ENCODE results near the gene DYNLRB2.

DYNLRB2 gene

GRCh38 chr16:80540516-80541305 is at the start of gene DYNLRB2:
DYNLRB2 (plus strand) TSS chr16:80540993; CDS start chr16:80541077, 84 bp downstream.
- peak; percentile 73 to 84 for DNase-seq (ENCODE audit: low read depth in 1 of 2, low spot score in 1 of 2)

GRCh38 chr16:80500116-80500859 is 40.5 kb upstream of the DYNLRB2 start:
- no peak for DNase-seq (ENCODE audit: low read depth in 1 of 2, low spot score in 1 of 2)

- DNase-seq (ENCODE audit: low read depth in 1 of 2, low spot score in 1 of 2), result no peak
Observed at GRCh38 chr16:80500961-80501525, 39.8 kb upstream of the DYNLRB2 start.

- no peak for DNase-seq (ENCODE audit: low read depth in 1 of 2, low spot score in 1 of 2)
Observed at GRCh38 chr16:80503107-80503506, 37.7 kb upstream of the DYNLRB2 start.

- no peak for DNase-seq (ENCODE audit: low read depth in 1 of 2, low spot score in 1 of 2)
Observed at GRCh38 chr16:80507538-80507937, 33.3 kb upstream of the DYNLRB2 start.

GRCh38 chr16:80509872-80510271 is 30.9 kb upstream of the DYNLRB2 start:
- no peak for DNase-seq (ENCODE audit: low read depth in 1 of 2, low spot score in 1 of 2)

GRCh38 chr16:80511824-80512592 is 28.8 kb upstream of the DYNLRB2 start:
- DNase-seq (ENCODE audit: low read depth in 1 of 2, low spot score in 1 of 2), result no peak

GRCh38 chr16:80512593-80512853 is 28.3 kb upstream of the DYNLRB2 start:
- no peak for DNase-seq (ENCODE audit: low read depth in 1 of 2, low spot score in 1 of 2)

- DNase-seq (ENCODE audit: low read depth in 1 of 2, low spot score in 1 of 2), result no peak
Observed at GRCh38 chr16:80515374-80515773, 25.4 kb upstream of the DYNLRB2 start.

GRCh38 chr16:80517846-80518245 is 22.9 kb upstream of the DYNLRB2 start:
- DNase-seq (ENCODE audit: low read depth in 1 of 2, low spot score in 1 of 2), result no peak

GRCh38 chr16:80518436-80518835 is 22.4 kb upstream of the DYNLRB2 start:
- DNase-seq (ENCODE audit: low read depth in 1 of 2, low spot score in 1 of 2), result peak in 1 of 2 donors; percentile 17

GRCh38 chr16:80519189-80519588 is 21.6 kb upstream of the DYNLRB2 start:
- DNase-seq (ENCODE audit: low read depth in 1 of 2, low spot score in 1 of 2), result no peak

- DNase-seq (ENCODE audit: low read depth in 1 of 2, low spot score in 1 of 2), result no peak
Observed at GRCh38 chr16:80525420-80525819, 15.4 kb upstream of the DYNLRB2 start.

GRCh38 chr16:80526418-80527061 is 14.3 kb upstream of the DYNLRB2 start:
- peak; percentile 13 to 45 for DNase-seq (ENCODE audit: low read depth in 1 of 2, low spot score in 1 of 2)

- peak; percentile 16 to 18 for DNase-seq (ENCODE audit: low read depth in 1 of 2, low spot score in 1 of 2)
Observed at GRCh38 chr16:80527297-80527696, 13.5 kb upstream of the DYNLRB2 start.

- DNase-seq (ENCODE audit: low read depth in 1 of 2, low spot score in 1 of 2), result no peak
Observed at GRCh38 chr16:80530479-80530878, 10.3 kb upstream of the DYNLRB2 start.

GRCh38 chr16:80536238-80536637 is 4.6 kb upstream of the DYNLRB2 start:
- no peak for DNase-seq (ENCODE audit: low read depth in 1 of 2, low spot score in 1 of 2)

GRCh38 chr16:80541306-80541694 is 507 bp downstream of the DYNLRB2 start:
- no peak for DNase-seq (ENCODE audit: low read depth in 1 of 2, low spot score in 1 of 2)

- no peak for DNase-seq (ENCODE audit: low read depth in 1 of 2, low spot score in 1 of 2)
Observed at GRCh38 chr16:80543162-80543561, 2.4 kb downstream of the DYNLRB2 start.

GRCh38 chr16:80544326-80544725 is 3.5 kb downstream of the DYNLRB2 start:
- no peak for DNase-seq (ENCODE audit: low read depth in 1 of 2, low spot score in 1 of 2)

- no peak for DNase-seq (ENCODE audit: low read depth in 1 of 2, low spot score in 1 of 2)
Observed at GRCh38 chr16:80546249-80546648, 5.5 kb downstream of the DYNLRB2 start.

Data from activated CD4-positive, alpha-beta T cell treated with anti-CD3 and anti-CD28 coated beads, Interleukin-2, amount 50 U/mL, for 24 hours (primary cell).